ENCODE data around the gene AGBL1.

AGBL1 gene

GRCh38 chr15:86623236-86623635 lies 543.6 kb downstream of the AGBL1 start:
- in situ Hi-C loops (cut with HindIII; ENCODE audit: low sequenced_read_pairs), result loop anchor here (10.0 kb wide), 1 partner anchor 1632 kb away; the partner anchor contains the start of gene NTRK3

DNA sequence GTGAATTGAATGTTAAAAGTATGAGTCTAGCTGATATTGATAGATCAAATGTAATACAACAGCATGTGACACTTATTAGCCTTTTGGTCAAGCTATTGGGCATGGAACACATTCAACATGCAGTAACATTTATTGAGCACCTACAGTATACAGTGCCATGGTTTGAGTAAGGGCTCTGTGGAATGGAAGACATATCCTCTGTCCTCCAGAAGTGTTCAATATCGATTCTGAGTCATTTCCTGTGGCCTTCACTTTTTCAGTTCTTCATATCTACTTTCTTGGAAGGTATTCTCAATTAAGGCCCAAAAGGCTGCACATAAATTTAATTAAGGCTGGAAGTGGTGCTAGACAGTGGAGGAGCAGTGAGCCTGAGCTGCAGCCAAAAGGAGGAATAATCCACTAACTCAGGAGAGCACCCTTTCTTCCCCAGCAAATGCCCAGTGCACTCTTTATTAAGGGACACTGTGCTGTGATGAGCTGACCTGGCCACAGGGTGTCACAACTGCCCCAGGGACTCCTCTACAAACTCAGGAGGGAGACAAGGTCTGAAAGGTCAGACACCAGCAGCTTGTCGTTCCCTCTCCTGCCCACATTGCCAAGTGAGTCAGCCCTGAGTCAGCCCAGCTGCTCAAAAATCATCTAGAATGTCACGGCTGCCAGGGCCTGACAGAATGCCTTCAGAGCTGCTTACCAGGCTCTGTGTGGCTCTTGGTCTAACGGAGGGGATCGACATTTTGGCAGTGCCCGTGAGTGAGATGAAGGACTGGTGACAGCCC lies 544.8 kb downstream of the AGBL1 start:
- in situ Hi-C loops (cut with HindIII; ENCODE audit: low sequenced_read_pairs), result loop anchor here (10.0 kb wide), 1 partner anchor 1630 kb away; the partner anchor contains the start of gene NTRK3

DNA sequence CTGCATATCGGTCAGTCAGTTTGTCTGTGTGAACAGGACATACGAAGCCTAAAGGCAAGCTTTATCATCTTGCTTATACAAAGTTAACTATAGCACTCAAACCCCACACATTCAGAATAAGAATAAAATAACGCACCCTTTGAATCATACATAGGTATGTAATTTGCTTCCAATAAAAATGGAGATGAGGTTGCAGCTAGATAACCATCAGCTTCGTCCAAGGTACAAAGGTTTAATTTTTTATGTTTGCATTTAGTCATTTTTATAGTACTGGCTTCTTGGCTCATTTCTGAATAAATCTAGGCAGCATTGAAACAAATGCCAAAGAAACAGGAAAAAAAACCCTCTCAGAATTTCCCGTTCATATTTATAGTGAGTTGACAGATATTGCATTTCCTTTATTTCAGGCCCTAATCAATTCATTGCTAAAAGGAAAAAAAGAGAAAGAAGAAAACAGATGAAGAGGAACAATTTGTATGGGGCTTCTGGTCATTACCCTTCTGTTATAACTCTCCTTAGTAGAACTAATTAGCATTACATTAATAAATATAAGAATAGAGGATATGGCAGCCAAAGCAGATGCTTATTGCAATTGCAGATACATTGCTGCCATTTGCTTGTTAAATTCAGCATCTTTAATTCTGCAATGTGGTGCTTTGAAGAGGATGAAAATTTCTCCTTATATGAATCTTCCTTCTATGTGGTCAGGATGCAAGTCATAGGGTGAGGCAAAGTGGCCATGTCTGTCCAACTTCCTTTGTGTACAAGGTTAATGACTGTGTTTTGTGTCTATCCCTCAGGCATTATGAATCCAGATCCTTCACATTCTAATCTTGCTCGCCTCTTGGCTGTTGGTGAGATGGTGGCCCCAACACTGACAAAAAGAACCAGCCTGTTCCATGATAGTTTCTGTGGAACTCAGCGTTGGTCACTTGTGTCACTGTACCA lies 550.0 kb downstream of the AGBL1 start:
- in situ Hi-C loops (cut with HindIII; ENCODE audit: low sequenced_read_pairs), result loop anchor here (10.0 kb wide), 1 partner anchor 1625 kb away; the partner anchor contains the start of gene NTRK3

DNA sequence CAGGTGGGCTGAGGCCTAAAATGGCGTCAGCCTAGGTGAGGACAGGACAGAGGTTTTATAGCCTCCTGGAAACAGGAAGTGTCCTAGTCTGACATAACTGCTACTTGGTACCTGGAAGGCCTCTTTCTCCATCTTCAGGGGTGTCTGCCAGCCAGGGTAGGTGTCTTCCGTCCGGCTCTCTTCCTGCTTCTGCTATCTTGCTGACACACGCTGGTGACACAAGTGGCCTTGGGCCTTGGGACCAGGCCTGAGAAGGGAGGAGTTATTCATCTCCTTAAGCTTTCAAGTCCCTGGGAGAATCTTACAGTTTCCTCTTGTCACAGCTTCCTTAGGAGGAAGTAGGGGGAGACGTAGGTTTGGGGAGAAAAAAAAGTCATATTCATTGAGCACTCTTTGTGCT lies 551.3 kb downstream of the AGBL1 start:
- in situ Hi-C loops (cut with HindIII; ENCODE audit: low sequenced_read_pairs), result no loop called here

- in situ Hi-C loops (cut with HindIII; ENCODE audit: low sequenced_read_pairs), result no loop called here
Observed at GRCh38 chr15:86634146-86634545, 554.5 kb downstream of the AGBL1 start.

GRCh38 chr15:86634992-86635638 lies 555.4 kb downstream of the AGBL1 start:
- in situ Hi-C loops (cut with HindIII; ENCODE audit: low sequenced_read_pairs), result no loop called here

DNA sequence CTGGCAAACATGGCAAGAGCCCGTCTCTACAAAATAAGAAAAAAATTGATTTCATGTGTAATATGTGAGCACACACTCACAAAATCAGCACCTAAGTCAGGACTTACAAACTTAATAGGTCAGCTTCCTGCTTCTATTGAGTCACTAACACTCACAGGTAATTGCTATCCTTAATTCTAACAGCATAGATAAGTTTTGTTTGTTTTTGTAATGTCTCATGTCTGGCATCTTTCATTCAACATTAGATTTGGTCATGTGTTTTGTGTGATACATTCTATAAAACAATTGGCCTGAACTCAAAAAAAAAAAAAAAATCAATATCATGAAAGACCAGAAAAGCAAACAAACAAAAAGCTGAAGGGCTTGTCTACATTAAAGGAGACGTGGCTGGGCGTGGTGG lies 564.7 kb downstream of the AGBL1 start:
- in situ Hi-C loops (cut with HindIII; ENCODE audit: low sequenced_read_pairs), result no loop called here

DNA sequence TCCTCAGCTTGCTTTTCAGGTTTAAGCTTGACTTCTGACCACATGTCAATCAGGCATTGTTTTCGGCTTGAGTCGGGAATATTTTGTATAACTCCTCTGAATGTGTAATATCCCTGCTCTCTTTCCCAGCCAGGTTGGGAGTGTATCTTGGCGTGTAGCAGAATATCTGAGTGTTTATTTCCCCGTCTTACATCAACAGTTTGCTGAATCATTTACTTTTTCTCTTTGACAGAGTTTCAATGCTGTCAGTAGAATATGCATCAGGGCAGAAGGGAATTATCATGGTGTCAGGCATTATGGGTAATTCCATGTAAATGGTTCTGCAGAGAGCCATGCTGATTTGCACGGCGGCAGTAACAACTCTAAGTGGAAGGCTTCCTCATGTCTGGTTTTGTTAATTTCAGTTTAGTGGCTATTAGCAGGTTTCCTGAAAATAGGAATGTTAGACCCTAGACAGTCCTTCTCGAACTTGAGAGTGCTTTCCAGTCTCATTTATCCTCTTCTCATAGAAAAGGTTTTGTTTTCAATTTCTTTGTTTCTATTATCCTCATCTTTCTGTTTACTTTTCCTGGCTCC lies 566.3 kb downstream of the AGBL1 start:
- in situ Hi-C loops (cut with HindIII; ENCODE audit: low sequenced_read_pairs), result no loop called here

DNA sequence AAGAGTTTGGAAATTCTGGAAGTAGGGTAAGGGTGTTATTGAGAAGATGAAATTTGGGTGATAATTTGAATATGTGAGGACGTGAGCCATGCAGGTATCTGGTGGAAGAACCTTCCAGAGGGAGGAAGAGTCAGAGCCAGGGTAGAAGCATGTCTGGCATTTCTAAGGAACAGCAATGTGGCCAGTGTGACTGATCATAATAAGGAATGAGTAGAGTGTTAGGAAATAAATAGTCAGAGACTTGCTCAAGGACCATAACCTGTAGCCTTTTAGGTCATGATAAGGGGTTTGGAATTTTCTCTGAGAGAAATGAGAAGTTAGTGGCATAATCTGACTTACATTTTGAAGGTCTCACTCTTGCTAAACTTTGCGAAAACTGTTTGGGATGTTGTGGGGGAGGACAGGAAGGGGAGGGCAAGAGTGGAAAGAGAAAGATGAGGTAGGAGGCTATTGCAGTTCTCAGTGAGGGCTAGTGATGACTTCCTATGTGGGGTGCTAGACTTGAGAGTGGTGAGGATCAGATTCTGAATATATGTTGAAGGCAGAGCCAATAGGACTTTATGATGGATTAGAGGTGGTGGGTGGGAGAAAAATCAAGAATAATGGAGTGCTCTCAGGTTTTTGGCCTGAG lies 568.3 kb downstream of the AGBL1 start:
- in situ Hi-C loops (cut with HindIII; ENCODE audit: low sequenced_read_pairs), result no loop called here

DNA sequence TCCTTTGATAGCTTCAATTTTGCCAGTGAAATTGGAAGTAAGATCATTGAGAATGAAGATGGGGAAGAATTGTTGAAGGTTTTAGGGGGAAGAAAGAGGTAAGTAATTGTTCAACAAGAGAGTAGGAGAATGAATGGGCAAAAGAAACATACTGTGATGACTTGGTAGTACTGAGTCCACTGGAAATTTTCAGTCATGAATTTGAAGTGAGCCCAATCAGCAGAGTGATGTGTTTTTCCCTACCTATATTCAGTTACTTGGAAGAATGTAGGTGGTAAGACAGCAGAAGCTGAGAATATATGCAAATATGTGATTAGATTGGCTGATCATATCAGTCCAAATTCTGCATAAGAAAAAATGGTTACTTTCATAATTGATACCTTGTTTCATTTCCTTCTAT lies 569.6 kb downstream of the AGBL1 start:
- in situ Hi-C loops (cut with HindIII; ENCODE audit: low sequenced_read_pairs), result no loop called here

DNA sequence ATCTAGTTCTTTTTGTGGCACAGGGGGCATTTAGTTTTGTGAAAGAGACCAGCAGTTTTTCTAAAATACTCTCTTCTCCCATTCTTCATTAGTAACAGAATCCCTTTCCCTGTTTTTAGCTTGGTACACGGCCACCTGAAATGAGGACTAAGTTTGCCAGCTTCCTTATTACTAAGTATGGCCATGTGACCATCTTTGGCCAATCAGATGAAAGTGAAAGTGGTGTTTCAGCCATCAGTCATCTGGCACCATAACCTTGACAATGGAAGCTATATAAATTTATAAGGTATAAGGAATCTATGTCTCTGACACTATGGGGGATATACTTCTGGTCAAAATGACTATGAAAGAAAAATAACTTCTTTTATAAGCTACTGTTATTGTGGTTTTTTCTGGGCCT lies 570.4 kb downstream of the AGBL1 start:
- in situ Hi-C loops (cut with HindIII; ENCODE audit: low sequenced_read_pairs), result no loop called here

GRCh38 chr15:86653344-86654197 lies 573.9 kb downstream of the AGBL1 start:
- in situ Hi-C loops (cut with HindIII; ENCODE audit: low sequenced_read_pairs), result no loop called here

GRCh38 chr15:86654501-86654900 lies 574.8 kb downstream of the AGBL1 start:
- in situ Hi-C loops (cut with HindIII; ENCODE audit: low sequenced_read_pairs), result no loop called here

DNA sequence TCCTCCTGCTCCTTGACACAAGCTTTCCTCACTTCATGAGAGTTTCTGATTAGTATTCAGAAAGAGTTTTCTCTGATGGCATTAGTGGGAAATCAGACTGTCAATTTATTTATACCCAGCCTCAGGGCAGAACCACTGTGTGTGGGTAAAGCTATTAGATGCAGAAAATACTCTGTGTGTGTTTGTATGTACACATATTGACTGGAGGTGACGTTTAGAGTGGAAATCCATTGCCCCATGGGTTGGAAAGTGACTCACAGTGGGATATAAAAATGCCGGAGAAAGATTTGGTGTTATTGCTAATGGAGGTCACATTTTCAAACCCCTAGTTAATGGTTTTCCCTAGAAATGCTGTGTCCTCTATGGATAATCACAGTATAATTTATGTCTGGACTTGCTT lies 577.6 kb downstream of the AGBL1 start:
- in situ Hi-C loops (cut with HindIII; ENCODE audit: low sequenced_read_pairs), result no loop called here

GRCh38 chr15:86659724-86660411 lies 580.2 kb downstream of the AGBL1 start:
- in situ Hi-C loops (cut with HindIII; ENCODE audit: low sequenced_read_pairs), result no loop called here

- in situ Hi-C loops (cut with HindIII; ENCODE audit: low sequenced_read_pairs), result no loop called here
Observed at GRCh38 chr15:86661580-86661979, 581.9 kb downstream of the AGBL1 start.

DNA sequence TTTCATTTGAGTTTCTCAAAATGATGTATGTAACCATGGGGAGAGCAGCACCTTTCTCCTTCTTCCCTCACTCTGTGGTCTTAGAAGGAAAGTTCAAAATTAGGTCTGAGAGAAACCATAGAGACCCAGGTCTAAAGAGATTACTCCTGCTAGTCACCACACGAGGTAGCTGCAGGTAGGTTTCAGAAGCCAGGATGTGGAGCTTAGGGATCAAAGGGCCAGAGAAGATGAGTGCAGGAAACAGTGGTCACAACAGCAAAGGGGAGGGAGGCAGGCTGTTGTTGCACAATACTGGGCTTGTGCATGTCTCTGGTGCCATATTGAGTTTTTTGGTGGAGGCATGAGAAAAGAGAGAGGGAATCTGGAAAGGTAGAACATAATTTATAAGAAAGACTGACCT lies 583.6 kb downstream of the AGBL1 start:
- in situ Hi-C loops (cut with HindIII; ENCODE audit: low sequenced_read_pairs), result no loop called here

- in situ Hi-C loops (cut with HindIII; ENCODE audit: low sequenced_read_pairs), result no loop called here
Observed at GRCh38 chr15:86663979-86664378, 584.3 kb downstream of the AGBL1 start.

DNA sequence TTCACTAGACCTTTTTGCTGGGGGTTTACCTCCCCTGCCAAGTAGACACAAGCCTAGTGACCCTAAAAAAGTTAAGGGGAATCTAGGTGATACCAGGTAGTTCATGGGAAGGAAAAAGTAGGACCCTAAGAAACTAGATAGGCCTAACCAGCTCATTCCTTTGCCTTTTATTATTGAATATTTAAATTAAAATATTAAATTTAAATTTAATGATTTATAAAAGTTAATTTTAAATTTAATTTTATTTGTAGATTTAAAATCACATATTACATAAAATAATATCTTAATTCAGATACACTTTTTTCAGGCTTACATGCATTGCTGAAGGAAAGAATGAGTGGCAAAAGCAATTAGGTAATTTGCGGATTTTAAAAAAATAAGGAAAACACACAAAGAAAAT lies 584.9 kb downstream of the AGBL1 start:
- in situ Hi-C loops (cut with HindIII; ENCODE audit: low sequenced_read_pairs), result no loop called here

Data from endothelial cell of hepatic sinusoid (primary cell).